ENCODE measurements around the gene AMPD1.

AMPD1 gene

DNA sequence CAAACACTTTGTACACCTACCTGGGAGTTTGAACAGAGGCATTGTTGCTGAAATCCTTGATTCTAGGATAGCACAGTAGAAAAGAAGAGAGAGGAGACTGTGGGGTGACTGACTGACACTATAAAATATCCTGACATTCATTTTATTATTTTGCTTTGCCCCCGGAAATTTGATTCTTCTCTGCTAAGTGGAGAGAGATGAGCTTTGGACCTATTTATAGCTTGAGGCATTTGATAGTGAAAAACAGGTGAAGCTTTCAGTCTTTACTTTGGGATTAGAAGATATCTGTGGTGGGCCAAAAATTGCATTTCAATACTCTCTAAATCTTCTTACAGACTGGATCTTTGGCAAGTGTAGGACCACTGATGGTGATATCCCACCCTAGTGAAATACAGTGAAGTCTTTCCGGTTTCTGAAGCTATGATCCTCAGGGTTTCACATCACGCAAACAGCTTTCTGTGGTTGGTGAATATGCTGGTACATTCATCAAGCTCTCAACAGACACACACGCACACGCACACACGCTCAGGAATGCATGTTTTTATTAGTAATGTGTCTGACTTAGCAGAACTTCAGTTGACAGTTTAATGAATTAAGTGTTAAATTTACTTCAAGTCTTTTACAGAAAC, at the start of gene AMPD1:
AMPD1 (minus strand) TSS at position 117 of the 629 bp plus-strand sequence; CDS start at position 42, 75 bp downstream.
- no peaks in the 10 kb centered on the region for H3K9me3 ChIP-seq (ENCODE audit: severe bottlenecking)
- no peaks in the 10 kb centered on the region for H3K36me3 ChIP-seq (ENCODE audit: low read depth)
- H3K4me3 ChIP-seq (ENCODE audit: severe bottlenecking), result no peak within 1 kb of the TSS
- no peaks in the 10 kb centered on the region for H3K27me3 ChIP-seq (ENCODE audit: insufficient read depth, poor library complexity, severe bottlenecking)
- DNase-seq (ENCODE audit: low spot score), result no peak
- H3K27ac ChIP-seq (ENCODE audit: poor library complexity, severe bottlenecking), result no peak within 1 kb of the TSS
- TF ChIP-seq, protein P1, sequence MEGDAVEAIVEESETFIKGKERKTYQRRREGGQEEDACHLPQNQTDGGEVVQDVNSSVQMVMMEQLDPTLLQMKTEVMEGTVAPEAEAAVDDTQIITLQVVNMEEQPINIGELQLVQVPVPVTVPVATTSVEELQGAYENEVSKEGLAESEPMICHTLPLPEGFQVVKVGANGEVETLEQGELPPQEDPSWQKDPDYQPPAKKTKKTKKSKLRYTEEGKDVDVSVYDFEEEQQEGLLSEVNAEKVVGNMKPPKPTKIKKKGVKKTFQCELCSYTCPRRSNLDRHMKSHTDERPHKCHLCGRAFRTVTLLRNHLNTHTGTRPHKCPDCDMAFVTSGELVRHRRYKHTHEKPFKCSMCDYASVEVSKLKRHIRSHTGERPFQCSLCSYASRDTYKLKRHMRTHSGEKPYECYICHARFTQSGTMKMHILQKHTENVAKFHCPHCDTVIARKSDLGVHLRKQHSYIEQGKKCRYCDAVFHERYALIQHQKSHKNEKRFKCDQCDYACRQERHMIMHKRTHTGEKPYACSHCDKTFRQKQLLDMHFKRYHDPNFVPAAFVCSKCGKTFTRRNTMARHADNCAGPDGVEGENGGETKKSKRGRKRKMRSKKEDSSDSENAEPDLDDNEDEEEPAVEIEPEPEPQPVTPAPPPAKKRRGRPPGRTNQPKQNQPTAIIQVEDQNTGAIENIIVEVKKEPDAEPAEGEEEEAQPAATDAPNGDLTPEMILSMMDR (IDR thresholded peaks at IDR 0.05; ENCODE audit: poor library complexity, severe bottlenecking), result no peak
- ATAC-seq (ENCODE audit: low read depth), result peak; percentile 40; the same call in 2 of the 3 replicates
- no peaks in the 10 kb centered on the region for H3K4me1 ChIP-seq (ENCODE audit: insufficient read depth, poor library complexity, severe bottlenecking)

DNA sequence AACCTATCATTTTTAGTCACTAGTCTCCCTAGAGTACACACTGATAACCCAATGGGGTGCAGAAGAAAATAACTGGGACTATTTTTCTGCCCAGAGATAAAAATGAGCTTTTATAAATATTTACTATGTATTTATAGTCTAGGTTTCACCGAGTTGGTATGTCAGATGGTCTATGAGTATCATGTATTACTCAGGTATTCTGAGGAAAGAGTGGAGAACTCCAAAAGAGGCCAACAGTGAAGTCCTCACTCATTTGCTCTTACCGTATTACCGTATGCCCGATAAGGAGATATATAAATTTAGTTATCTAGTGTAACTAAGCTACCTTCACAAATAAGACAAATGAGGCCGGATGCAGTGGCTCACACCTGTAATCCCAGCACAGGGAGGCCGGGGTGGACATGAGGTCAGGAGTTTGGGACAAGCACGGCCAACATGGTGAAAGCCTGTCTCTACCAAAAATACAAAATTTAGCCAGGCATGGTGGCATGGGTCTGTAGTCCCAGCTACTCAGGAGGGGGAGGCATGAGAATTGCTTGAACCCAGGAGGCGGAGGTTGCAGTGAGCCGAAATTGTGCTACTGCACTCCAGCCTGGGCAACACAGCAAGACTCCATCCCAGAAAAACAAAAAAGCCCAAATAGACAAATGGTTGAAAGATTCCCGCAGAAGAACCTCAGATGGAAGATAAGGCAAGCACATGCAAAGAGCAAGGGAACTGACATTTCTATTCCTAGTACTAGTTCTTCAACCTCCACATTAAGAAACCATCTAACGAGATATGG, 46.8 kb upstream of the AMPD1 start:
- ATAC-seq (ENCODE audit: low read depth) (no peak), DNase-seq (ENCODE audit: low spot score) (no peak)
- no peak overlapping the region for H3K27ac ChIP-seq (ENCODE audit: poor library complexity, severe bottlenecking)
- H3K4me1 ChIP-seq (ENCODE audit: insufficient read depth, poor library complexity, severe bottlenecking), result no peaks in the 10 kb centered on the region
- peaks cover 97% of the 10 kb centered on the region for H3K36me3 ChIP-seq (ENCODE audit: low read depth)
- no peak overlapping the region for H3K4me3 ChIP-seq (ENCODE audit: severe bottlenecking)
- H3K9me3 ChIP-seq (ENCODE audit: severe bottlenecking), result no peaks in the 10 kb centered on the region
- TF ChIP-seq, protein P1 (IDR thresholded peaks at IDR 0.05; ENCODE audit: poor library complexity, severe bottlenecking), result no peak
- no peaks in the 10 kb centered on the region for H3K27me3 ChIP-seq (ENCODE audit: insufficient read depth, poor library complexity, severe bottlenecking)

DNA sequence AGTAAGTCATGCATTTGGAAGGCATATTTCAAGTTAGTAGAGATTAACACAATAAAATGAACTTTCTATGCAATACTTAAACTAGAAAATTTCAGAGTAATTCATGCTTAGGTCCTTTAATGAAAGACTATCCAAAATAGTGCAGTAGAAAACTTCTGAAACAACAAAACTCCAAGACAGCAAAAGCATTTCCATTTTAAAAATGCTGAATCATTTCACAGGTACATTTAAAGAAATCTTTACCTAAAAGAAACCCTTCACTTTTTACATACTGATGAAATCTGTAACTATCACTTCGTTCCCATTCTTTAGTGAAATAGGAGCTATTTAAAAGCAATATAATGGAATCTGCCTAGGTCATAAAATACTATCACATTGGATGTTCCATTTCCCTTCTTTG, 45.0 kb upstream of the AMPD1 start:
- Histone ChIP-seq H3K36me3 (ENCODE audit: low read depth) (peaks cover 97% of the 10 kb centered on the region), H3K27me3 (ENCODE audit: insufficient read depth, poor library complexity, severe bottlenecking) (no peaks in the 10 kb centered on the region), H3K27ac (ENCODE audit: poor library complexity, severe bottlenecking) (no peak overlapping the region), H3K9me3 (ENCODE audit: severe bottlenecking) (no peaks in the 10 kb centered on the region), H3K4me3 (ENCODE audit: severe bottlenecking) (no peak overlapping the region), H3K4me1 (ENCODE audit: insufficient read depth, poor library complexity, severe bottlenecking) (no peaks in the 10 kb centered on the region)
- DNase-seq (ENCODE audit: low spot score) (no peak), ATAC-seq (ENCODE audit: low read depth) (no peak)
- TF ChIP-seq, protein P1 (IDR thresholded peaks at IDR 0.05; ENCODE audit: poor library complexity, severe bottlenecking), result no peak

DNA sequence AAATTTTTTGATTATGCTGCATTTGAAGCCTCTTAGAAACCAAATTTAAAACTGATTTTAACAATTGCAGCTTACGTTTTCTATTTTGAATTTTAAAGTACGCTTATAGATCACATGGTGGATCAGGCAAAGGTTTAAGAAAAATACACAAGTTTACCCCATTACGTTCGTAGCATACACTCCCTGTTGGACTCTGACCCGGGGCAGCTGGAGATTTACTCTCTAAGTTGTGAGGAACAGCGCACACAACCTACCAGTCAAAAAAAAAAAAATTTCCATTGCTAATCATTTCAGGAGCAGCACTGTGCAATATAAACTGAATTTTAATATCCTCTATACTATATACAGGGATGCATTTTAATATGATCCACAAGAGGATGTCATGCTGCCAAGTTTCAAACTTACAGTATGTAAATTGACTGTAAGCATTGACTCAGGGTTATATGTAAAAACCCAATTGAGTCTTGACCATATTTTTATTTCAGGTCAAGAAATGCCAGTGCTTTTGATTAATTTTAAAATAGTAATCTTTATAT, 42.0 kb upstream of the AMPD1 start:
- Histone ChIP-seq H3K27ac (ENCODE audit: poor library complexity, severe bottlenecking) (no peak overlapping the region), H3K9me3 (ENCODE audit: severe bottlenecking) (no peaks in the 10 kb centered on the region), H3K4me1 (ENCODE audit: insufficient read depth, poor library complexity, severe bottlenecking) (no peaks in the 10 kb centered on the region), H3K27me3 (ENCODE audit: insufficient read depth, poor library complexity, severe bottlenecking) (no peaks in the 10 kb centered on the region), H3K36me3 (ENCODE audit: low read depth) (peaks cover 97% of the 10 kb centered on the region), H3K4me3 (ENCODE audit: severe bottlenecking) (no peak overlapping the region)
- ATAC-seq (ENCODE audit: low read depth) (no peak), DNase-seq (ENCODE audit: low spot score) (no peak)
- TF ChIP-seq, protein P1 (IDR thresholded peaks at IDR 0.05; ENCODE audit: poor library complexity, severe bottlenecking), result no peak

All from RWPE2 (cell line).